A549 (cell line): ENCODE results near the gene QARS1.

Source experiments
- BCL3 ChIP-seq: fragments of >200 bp; sonication (Bioruptor Twin); formaldehyde crosslinking; IDR thresholded peaks from 3 replicates; pipeline ENCODE4 v1.6.1; 2016
- JUNB ChIP-seq: fragments of >200 bp; sonication (Bioruptor Twin); formaldehyde crosslinking; IDR thresholded peaks from 2 replicates; pipeline ENCODE4 v1.6.1; 2016
- POLR2A ChIP-seq: IDR thresholded peaks from 2 replicates; pipeline ENCODE4 v1.6.1; 2012; ENCODE audit warnings: mild to moderate bottlenecking, low read length
- TF ChIP-seq, protein P1 (sequence below): IDR thresholded peaks from 2 replicates; pipeline ENCODE4 v1.6.1; 2012

DNA sequence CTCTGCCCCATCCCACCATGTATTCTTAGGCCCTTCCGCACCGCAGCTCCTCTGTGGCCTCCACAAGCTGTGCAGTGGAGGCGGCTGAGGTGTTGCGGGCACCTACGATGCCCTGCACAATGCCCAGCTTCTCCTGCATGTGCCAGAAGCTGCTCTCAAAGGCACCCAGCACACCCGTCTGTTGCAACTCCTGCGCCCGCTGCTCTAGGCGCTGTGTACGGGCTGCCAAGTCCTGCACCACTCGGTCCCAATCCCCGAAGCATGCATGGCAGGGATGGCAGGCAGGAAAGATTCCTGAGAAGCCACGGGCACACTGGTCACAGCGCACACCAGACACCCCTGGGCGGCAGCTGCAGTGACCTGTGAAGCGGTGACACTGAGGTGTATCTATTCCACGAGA is 19.1 kb upstream of the QARS1 start:
- TF ChIP-seq BCL3 (no peak), POLR2A (no peak), JUNB (no peak)
- TF ChIP-seq, protein P1, sequence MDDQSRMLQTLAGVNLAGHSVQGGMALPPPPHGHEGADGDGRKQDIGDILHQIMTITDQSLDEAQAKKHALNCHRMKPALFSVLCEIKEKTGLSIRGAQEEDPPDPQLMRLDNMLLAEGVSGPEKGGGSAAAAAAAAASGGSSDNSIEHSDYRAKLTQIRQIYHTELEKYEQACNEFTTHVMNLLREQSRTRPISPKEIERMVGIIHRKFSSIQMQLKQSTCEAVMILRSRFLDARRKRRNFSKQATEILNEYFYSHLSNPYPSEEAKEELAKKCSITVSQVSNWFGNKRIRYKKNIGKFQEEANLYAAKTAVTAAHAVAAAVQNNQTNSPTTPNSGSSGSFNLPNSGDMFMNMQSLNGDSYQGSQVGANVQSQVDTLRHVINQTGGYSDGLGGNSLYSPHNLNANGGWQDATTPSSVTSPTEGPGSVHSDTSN, result no peak
